Sigmoid colon (tissue), 3 donors: ENCODE data around the gene AMT.

ENCODE experiments used
- CTCF ChIP-seq, 4 experiments: fragments of 450-650 bp in 3 of 4; fragments of 200-600 bp in 1 of 4; IDR thresholded peaks; one replicate each; pipeline ENCODE4 v1.5.1; 2016 to 2019; ENCODE audit warnings: antibody characterized with exemption in 4 of 4, mild to moderate bottlenecking in 3 of 4, moderate library complexity in 2 of 4
- POLR2A ChIP-seq, 2 donors: fragments of 450-650 bp; IDR thresholded peaks; one replicate each; pipeline ENCODE4 v1.6.1; 2016; ENCODE audit warnings: antibody characterized with exemption in 2 of 2, mild to moderate bottlenecking in 2 of 2, moderate library complexity in 2 of 2

- TF ChIP-seq CTCF (IDR thresholded peaks at IDR 0.05) (no peak), POLR2A (IDR thresholded peaks at IDR 0.05) (no peak)
Measured at GRCh38 chr3:49386056-49386756, 36.1 kb downstream of the AMT start.
